Thyroid gland (tissue), 4 donors: ENCODE data around the gene TIMM13. TPM values are rescaled to one million over a fixed set of nuclear protein-coding genes. Genes with fewer than 3 reads are reported as not detected.

Experiments
- DNase-seq, 2 donors: peaks; one replicate each; pipeline ENCODE4 v3.0.0-alpha.2; 2019
- H3K27ac ChIP-seq, 3 donors: fragments of 200-600 bp; sonication (generic); 1 replicate in 2 of 3; 2 replicates in 1 of 3; pipeline ENCODE4 v1.5.1; 2016 to 2019; ENCODE audit warnings: mild to moderate bottlenecking in 1 of 3, moderate library complexity in 1 of 3
- H3K27me3 ChIP-seq: fragments of 200-600 bp; sonication (generic); one replicate; pipeline ENCODE4 v1.5.1; 2019
- H3K36me3 ChIP-seq, 2 donors: fragments of 200-600 bp; sonication (generic); one replicate each; pipeline ENCODE4 v1.5.1; 2016 to 2019
- H3K4me1 ChIP-seq, 2 donors: fragments of 200-600 bp; sonication (generic); one replicate each; pipeline ENCODE4 v1.5.1; 2017 to 2019
- H3K4me3 ChIP-seq, 3 donors: fragments of 200-600 bp; sonication (generic); replicated peaks in 1 of 3; 1 replicate in 2 of 3; 2 replicates in 1 of 3; pipeline ENCODE4 v1.5.1; 2016; ENCODE audit warnings: mild to moderate bottlenecking in 1 of 3
- H3K9me3 ChIP-seq: fragments of 200-600 bp; sonication (generic); one replicate; pipeline ENCODE4 v1.5.1; 2017
- POLR2A ChIP-seq, 2 donors: fragments of 450-650 bp; IDR thresholded peaks; one replicate each; pipeline ENCODE4 v1.6.1; 2017; ENCODE audit warnings: antibody characterized with exemption in 2 of 2, mild to moderate bottlenecking in 2 of 2, moderate library complexity in 1 of 2
- WGBS, 2 donors: methylation state at CpG; one replicate each; pipeline ENCODE4 v1.1.5; 2017; 5-methylcytosine and 5-hydroxymethylcytosine counted together
- intact Hi-C: fragments of 100-400 bp; cut with DNase I; formaldehyde crosslinking; loops from one replicate; pipeline ENCODE4 v1.15.1; 2023
- total RNA-seq, 4 donors: library from RNA; depleted of rRNA; stranded (reverse); fragments of >200 nt; gene quantifications; one replicate each; pipeline ENCODE4 v1.2.3, GENCODE V29; 2016
- TF ChIP-seq, protein P1 (sequence below), 6 experiments: fragments of 200-600 bp in 3 of 6; fragments of 450-650 bp in 3 of 6; sonication (generic) in 3 of 6; IDR thresholded peaks; one replicate each; pipeline ENCODE4 v1.5.1; 2016 to 2019; ENCODE audit warnings: antibody characterized with exemption in 6 of 6, mild to moderate bottlenecking in 2 of 6, inconsistent platforms in 1 of 6, moderate library complexity in 1 of 6

The TIMM13 gene
- total RNA-seq = 10 to 100 TPM; 27.4 to 52.9 (median 45.0) TPM

DNA sequence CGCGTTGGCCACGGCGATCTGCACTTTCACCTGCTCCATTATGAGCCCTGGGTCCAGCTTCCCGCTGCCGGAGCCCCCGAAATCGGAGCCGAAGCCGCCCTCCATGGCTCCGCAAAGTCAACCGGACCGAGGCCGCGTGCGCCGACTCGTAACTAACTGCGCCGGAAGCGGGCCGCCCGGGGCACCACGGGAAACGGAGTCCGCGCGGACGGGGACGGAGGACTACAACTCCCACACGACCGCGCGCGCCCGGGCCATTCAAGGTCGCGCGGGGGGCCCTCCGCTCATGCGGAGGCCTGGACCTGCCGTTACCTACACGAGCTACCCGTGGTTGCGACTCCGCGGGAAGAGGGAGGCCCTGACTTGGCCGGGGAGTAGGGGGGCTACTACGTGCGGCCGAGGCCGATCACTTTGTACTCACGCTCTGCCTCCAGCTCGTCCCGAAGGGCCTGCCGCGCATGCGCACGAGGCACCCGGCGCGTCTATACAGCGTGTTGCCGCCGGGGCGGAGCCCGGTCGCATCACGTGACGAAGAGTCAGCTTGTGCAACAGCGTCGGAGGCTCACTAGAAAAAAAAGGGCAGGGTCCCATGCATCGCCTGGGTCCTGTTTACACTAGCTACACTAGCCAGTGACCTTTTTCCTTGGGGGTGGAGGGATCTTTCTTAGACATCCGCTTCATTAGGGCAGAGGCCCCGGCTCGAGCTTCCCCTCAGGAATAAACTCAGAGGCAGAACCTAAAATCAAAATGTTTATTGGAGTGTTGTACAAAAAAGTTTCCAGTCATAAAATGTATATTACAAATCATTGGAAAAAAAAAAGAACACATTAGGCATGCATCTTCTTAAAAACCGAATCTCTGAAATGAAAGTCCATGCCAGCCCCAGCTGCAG is at the start of gene TIMM13:
Gene TIMM13, minus strand, starts transcription at position 158 of the 892 bp plus-strand sequence. Its CDS starts 53 bp downstream, at position 105.
- Histone ChIP-seq H3K27ac (peak within 1 kb of the TSS; percentile 92 to 99 (median 98)), H3K9me3 (no peaks in the 10 kb centered on the region), H3K4me1 (peaks cover 12 to 23% of the 10 kb centered on the region in 2 donors), H3K27me3 (no peaks in the 10 kb centered on the region), H3K4me3 (peak within 1 kb of the TSS; percentile 44 to 100 (median 86)), H3K36me3 (peaks cover 0 to 14% of the 10 kb centered on the region in 2 donors)
- intact Hi-C loops = no loop called here
- TF ChIP-seq, protein P1, sequence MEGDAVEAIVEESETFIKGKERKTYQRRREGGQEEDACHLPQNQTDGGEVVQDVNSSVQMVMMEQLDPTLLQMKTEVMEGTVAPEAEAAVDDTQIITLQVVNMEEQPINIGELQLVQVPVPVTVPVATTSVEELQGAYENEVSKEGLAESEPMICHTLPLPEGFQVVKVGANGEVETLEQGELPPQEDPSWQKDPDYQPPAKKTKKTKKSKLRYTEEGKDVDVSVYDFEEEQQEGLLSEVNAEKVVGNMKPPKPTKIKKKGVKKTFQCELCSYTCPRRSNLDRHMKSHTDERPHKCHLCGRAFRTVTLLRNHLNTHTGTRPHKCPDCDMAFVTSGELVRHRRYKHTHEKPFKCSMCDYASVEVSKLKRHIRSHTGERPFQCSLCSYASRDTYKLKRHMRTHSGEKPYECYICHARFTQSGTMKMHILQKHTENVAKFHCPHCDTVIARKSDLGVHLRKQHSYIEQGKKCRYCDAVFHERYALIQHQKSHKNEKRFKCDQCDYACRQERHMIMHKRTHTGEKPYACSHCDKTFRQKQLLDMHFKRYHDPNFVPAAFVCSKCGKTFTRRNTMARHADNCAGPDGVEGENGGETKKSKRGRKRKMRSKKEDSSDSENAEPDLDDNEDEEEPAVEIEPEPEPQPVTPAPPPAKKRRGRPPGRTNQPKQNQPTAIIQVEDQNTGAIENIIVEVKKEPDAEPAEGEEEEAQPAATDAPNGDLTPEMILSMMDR (IDR thresholded peaks at IDR 0.05) = peak in 1 of 6 experiments; percentile 6
- peak; percentile 57 to 86 for TF ChIP-seq POLR2A (IDR thresholded peaks at IDR 0.05)
- WGBS, 2 donors = 1 to 3% methylated on average over 21 to 30 of the region's 77 CpGs
- peak; percentile 97 to 98 for DNase-seq

DNA sequence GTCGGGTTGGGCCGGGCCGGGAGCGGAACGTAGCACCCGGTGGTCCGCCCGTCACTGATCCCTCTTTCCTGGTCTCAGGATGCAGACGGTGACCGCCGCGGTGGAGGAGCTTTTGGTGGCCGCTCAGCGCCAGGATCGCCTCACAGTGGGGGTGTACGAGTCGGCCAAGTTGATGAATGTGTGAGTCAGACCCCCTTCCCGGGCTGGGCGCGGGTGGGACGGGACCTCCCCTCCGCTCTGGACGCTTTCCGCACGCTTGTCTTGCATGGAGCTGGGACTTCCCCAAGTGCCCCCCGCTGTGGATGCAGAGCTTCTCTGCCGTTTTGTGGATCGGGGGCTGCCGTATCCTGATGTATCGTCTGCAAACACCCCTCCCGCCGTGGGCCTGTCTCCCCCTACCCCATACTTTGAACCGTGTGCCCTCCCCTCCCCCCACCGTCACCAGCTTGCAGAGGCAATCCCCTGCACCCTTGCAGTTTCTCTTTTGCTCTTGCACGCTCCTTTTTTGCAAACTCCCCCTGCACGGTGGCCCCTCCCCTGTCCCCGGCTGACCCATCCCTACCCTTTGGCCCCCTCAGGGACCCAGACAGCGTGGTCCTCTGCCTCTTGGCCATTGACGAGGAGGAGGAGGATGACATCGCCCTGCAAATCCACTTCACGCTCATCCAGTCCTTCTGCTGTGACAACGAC is 49.2 kb upstream of the TIMM13 start:
- H3K9me3 ChIP-seq = no peaks in the 10 kb centered on the region
- TF ChIP-seq, protein P1 (IDR thresholded peaks at IDR 0.05) = no peak
- TF ChIP-seq POLR2A (IDR thresholded peaks at IDR 0.05) = no peak
- peak; percentile 42 to 56 for DNase-seq
- H3K4me3 ChIP-seq = peak overlapping the region; percentile 93 to 100 (median 99)
- peak overlapping the region; percentile 94 to 99 (median 98) for H3K27ac ChIP-seq
- no peaks in the 10 kb centered on the region for H3K27me3 ChIP-seq
- intact Hi-C loops = loop anchor here (5.0 kb wide), 2 partner anchors 66 to 136 kb away; no protein-coding TSS in a partner anchor
- peaks cover 16 to 31% of the 10 kb centered on the region in 2 donors for H3K4me1 ChIP-seq
- peaks cover 9 to 17% of the 10 kb centered on the region in 2 donors for H3K36me3 ChIP-seq
- WGBS, 2 donors = 0% methylated on average over 24 to 28 of the region's 42 CpGs

GRCh38 chr19:2475702-2476450 is 48.5 kb upstream of the TIMM13 start, which contains the start of gene GADD45B:
Gene GADD45B, plus strand, starts transcription at chr19:2476127. Its CDS starts 232 bp downstream, at chr19:2476359.
- 0 to 1% methylated on average over 14 to 28 of the region's 70 CpGs for WGBS, 2 donors

DNA sequence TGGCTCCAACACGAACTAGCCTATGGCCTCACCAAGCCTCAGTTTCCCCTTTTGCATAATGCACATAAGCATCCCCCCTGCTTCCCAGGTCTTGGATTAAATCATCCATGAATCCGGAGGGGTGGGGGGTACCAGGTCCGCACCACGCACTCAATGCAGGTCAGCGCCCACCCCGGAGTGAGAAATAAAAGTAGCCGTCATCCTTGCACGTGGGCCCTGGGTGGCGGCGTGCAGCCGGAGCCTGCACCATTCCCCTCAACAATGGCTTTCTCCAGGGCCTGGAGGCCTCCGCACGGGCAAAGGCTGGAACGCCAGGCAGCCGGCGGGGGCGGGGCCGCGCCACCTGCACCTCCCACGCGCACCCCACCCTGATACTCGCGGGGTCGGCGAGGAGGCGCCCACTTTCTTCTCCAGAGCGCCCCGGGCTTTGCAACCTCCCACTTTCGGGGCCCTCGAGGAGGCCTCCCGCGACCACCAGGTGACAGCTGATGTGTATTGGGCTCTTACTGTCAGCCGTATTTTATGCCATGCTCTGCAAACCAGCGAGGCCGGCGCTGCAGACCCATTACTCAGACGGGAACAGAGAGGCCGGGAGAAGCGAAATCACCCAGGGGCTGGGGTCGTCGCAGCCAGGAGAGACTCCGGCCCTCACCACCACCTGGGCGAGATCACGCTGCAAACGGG is 47.8 kb upstream of the TIMM13 start:
- Histone ChIP-seq H3K27ac (peak overlapping the region; percentile 89 to 98 (median 96)), H3K9me3 (no peaks in the 10 kb centered on the region), H3K27me3 (no peaks in the 10 kb centered on the region), H3K4me3 (peak overlapping the region; percentile 12 to 93 (median 32)), H3K4me1 (peaks cover 16 to 31% of the 10 kb centered on the region in 2 donors), H3K36me3 (peaks cover 9 to 17% of the 10 kb centered on the region in 2 donors)
- TF ChIP-seq POLR2A (IDR thresholded peaks at IDR 0.05) = peak in 1 of 2 donors; percentile 12
- TF ChIP-seq, protein P1 (IDR thresholded peaks at IDR 0.05) = no peak
- intact Hi-C loops = loop anchor here (2.0 to 5.0 kb wide), 3 partner anchors 67 to 162 kb away; no protein-coding TSS in a partner anchor
- peak; percentile 67 to 68 for DNase-seq
- WGBS, 2 donors = 0 to 1% methylated on average over 26 to 35 of the region's 45 CpGs

More at GRCh38 chr19:2475702-2476450, 48.5 kb upstream of the TIMM13 start, which contains the start of gene GADD45B:
- peaks cover 16 to 31% of the 10 kb centered on the region in 2 donors for H3K4me1 ChIP-seq
- no peaks in the 10 kb centered on the region for H3K27me3 ChIP-seq
- peak within 1 kb of the TSS; percentile 96 to 99 (median 98) for H3K27ac ChIP-seq
- peak; percentile 100 for TF ChIP-seq POLR2A (IDR thresholded peaks at IDR 0.05)
- TF ChIP-seq, protein P1 (IDR thresholded peaks at IDR 0.05) = no peak
- DNase-seq = peak; percentile 98
- peak within 1 kb of the TSS; percentile 93 to 100 (median 99) for H3K4me3 ChIP-seq
- H3K9me3 ChIP-seq = no peaks in the 10 kb centered on the region
- H3K36me3 ChIP-seq = peaks cover 9 to 17% of the 10 kb centered on the region in 2 donors
- intact Hi-C loops = loop anchor here (2.0 to 5.0 kb wide), 3 partner anchors 66 to 161 kb away; no protein-coding TSS in a partner anchor
